Epithelial cell of prostate (primary cell): Measurements from ENCODE around the gene SEC16B.

ENCODE experiments used
- DNase-seq: peaks from one replicate; pipeline ENCODE4 v3.0.0-alpha.2; 2011; ENCODE audit warnings: low read depth, low spot score
- H3K27ac ChIP-seq: fragments of 450-650 bp; 2 replicates; pipeline ENCODE4 v1.5.1; 2017; ENCODE audit warnings: mild to moderate bottlenecking

Gene SEC16B

DNA sequence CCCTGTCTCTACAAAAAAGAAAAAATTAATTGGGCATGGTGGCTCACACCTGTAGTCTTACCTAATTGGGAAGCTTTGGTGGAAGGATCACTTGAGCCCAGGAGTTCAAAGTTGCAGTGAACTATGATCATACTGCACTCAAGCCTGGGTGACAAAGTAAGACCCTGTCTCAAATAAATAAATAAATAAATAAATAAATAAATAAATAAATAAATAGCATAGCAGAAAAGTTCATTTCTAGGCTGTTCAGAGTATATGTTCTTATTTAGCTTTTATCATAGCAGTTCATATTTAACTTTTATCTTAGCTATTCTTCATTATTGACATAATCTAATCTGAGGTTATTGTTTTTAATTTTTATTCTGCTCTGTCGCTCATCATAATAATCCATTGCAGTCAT lies 8.7 kb upstream of the SEC16B start:
- no peak overlapping the region for H3K27ac ChIP-seq
- DNase-seq: no peak

DNA sequence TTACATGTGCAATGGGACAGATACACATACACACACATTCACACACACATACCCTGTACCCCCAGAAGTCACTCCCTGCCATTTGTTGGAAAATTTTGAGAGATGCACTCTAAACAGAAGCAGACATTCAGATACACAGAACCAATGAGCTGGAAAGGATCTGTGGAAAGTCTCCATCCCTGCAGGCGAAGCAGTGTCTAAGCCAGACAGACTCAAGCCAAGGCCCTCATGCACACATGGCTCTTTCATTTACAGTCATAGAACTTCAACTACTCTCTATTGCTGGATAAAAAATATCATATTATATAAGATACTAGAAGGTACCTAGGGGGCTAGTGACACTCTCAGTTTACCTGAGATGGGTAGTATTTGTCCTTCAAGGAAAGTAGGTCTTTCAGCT lies 7.3 kb upstream of the SEC16B start:
- H3K27ac ChIP-seq: no peak overlapping the region
- no peak for DNase-seq

DNA sequence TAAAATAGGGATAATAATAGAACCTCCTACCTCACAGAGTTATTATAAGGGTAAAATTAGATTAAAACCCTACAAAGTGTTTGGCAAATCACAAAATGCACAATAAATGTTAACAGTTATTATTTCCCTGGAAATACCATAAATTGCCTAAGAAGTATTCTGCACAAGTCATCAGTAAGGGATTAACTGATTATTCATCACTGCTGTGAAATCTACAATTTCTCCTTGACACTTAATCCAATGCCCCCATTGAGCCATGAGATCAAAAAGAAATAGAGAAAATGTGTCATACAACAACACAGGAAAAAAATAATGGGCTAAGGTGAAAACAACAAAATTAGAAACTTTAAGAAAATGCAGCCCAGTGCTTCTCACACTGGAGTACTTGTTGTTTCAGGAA lies 6.7 kb upstream of the SEC16B start:
- peak overlapping the region; percentile 11 for H3K27ac ChIP-seq
- no peak for DNase-seq

DNA sequence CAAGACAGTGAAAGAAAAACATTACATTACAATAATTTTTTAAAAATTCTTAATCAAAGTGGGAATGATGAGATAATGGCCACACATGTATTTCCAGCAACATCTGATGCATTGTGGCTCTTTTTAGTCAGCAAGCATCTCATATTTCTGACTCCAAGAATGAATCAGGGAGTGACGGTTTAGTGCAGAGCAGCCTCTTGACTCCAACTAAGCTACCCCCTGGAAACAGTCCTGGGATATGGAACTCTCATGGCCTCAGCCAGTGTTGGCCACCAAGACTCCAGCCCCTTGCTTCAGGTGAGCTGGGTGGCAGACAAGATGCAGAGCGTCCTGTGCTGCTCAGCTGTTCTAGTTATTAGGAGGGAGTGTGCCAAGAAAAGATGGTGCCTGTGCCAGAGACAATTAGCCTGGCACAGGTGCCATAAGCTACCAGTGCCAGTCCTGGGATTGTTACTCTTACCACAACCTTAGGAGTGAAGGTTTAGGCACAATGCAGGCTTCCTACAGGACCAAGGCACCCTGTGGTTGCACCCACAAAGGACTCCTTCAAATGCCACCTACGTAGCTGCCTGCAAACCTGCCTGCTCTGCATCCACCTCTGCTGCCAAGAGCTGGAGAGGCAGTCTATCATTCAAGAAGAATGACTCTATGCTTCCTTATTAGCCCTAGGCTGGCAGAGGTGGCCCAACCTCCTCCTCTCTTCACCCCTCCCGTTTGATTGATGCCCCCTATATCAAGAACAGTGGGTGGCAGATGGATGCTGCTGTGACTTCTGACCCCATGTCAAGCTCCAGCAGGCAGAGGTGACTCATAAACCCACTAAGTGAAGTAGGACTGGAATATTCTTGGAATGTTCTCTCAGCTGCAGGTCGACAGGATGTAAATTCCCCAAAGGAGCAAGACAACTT lies 6.0 kb upstream of the SEC16B start:
- DNase-seq: no peak
- H3K27ac ChIP-seq: peak overlapping the region; percentile 11

GRCh38 chr1:177973585-177973984 lies 3.7 kb upstream of the SEC16B start:
- H3K27ac ChIP-seq: no peak overlapping the region
- DNase-seq: no peak

- H3K27ac ChIP-seq: no peak overlapping the region
- DNase-seq: no peak
Observed at GRCh38 chr1:177969109-177969508, 749 bp downstream of the SEC16B start.

DNA sequence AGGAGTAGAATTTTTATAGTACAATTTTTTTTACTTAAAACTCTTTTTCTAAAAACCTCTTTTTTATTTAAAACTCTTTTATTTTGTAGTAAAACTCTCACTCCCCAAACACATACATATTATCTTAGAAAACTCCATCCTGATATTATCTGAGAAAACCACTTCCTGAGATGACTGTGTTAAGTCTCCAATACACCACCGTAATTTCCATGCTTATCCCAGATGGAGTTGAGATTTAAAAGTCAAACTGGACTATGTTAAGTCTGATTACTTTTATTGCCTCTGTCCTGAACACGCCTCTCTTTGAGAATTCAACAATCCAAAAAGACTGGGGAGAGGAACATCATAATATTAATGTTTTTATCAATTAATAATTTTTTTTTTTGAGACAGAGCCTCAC lies 3.7 kb downstream of the SEC16B start:
- no peak for DNase-seq
- H3K27ac ChIP-seq: no peak overlapping the region

DNA sequence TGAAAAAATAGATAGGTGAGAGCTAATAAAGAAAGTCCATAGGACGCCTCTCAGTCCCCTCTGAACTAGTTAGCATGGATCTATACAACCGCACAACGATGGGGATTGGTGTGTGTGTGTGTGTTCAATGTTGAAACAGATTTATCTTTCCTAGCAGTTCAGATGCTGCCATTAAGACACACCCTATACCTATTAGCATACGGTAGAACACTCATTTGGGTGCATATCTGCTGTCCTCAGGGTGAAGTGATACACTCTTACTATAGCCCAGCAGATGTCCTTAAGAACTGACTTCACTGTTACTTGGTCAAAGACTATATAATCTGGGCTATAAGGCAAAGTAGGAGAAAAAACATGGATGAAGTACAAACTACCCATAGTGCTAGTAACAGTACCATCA lies 4.6 kb downstream of the SEC16B start:
- no peak overlapping the region for H3K27ac ChIP-seq
- no peak for DNase-seq

DNA sequence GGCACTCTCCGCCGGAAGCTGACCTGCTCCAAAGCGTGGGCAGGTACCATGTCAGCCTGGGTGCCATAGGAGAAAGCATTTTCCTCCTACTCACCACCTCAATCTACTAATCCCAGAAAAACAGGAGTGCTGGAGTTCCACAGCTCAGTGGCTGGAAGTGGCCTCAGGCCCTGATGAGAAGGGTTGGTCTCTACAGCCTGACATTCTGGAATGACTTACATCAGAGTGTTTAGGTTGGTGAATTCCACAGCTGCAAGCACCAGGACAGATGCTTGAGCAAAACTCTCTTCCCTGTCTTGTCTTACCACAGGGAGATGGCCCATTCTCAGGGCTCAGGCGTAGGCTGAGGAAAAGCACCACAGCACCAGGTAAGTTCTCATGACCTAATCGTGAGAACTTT lies 5.5 kb downstream of the SEC16B start:
- no peak overlapping the region for H3K27ac ChIP-seq
- DNase-seq: no peak

DNA sequence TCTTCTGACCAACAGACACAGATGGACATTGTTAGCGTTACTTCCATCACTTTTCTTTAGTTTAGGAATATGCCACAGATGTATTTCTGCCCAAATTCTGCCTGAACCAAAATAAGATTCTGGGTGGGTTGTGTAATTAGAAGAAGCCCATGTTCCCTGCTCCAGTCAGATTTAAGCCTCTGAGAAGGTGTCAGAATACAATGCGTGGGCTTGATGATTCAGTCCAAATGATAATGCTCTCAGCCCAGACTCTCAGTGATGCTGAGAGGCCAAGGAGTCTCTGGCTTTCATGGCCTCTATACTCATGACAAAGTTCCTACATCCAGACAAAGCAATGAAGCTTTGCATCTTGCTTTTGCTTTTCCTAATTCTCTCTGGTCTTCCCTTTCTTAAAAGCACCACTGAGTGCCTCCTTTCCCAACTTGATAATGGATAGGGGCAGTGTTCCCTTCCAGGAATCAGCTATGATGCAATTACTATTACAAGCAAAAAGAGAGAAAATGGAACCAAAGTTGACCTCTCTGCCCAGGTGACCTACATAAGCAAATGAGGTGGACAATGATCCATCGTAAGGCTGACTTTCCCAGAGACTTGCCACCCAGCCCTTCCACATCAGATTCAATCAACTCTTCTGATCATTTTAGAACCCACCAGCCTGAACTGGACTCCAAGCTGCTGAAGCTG lies 8.8 kb downstream of the SEC16B start:
- DNase-seq: no peak
- no peak overlapping the region for H3K27ac ChIP-seq

DNA sequence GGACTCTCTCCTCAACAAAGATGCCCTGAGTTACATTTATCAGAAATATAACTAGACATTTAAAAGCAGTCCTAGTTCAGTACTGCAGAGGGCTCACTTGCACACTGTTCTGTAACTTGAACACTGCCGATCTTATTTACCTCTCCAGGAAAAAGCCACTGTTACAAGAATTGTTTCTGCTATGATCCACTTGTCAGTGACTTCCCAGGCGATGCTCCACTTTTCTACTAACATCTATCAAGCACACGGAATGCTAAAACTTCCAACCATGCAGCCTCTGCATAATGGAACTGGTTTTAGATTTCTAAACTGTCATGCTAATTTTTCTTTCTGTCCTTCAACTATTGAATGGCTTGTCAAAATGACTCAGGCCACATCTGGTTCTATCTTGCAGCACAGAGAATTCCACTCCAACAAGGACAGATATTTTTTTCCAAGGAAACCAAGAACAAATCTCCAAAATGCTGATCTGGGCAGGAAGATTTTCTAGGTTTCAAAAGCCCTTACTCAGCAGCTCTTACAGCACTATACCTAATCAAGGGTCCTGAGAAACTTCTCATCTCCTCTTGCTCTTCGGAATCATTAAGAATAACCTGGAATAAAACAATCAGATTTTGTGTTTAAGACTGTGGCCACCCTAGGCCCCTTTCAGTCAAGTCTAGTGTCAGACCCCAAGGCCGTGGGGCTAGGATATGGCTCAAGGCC lies 9.9 kb downstream of the SEC16B start:
- DNase-seq: no peak
- H3K27ac ChIP-seq: no peak overlapping the region

GRCh38 chr1:177958092-177958491 lies 11.8 kb downstream of the SEC16B start:
- no peak overlapping the region for H3K27ac ChIP-seq
- DNase-seq: no peak

- no peak overlapping the region for H3K27ac ChIP-seq
Observed at GRCh38 chr1:177954076-177954475, 15.8 kb downstream of the SEC16B start.

DNA sequence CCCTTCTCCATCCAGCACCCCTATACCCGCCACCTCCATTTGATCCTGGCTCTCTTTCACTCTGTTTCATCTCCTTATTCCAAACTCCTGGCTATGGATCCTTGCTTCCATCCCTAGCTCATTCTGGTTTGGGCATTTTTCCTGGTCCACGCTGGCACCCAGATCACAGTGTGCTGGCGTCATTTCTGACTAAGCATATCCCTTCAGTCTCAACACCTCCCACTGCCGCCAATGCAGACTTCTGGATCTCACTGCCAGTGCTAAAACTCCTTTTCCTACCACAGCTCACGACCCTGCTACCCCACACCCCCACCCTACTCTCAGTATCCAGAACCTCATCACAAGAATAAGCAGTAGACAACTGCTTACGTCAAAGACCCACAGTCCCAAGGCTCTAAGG lies 16.3 kb downstream of the SEC16B start:
- no peak overlapping the region for H3K27ac ChIP-seq
- DNase-seq: no peak

More at GRCh38 chr1:177954076-177954475, 15.8 kb downstream of the SEC16B start:
- DNase-seq: no peak

GRCh38 chr1:177952691-177953090 lies 17.2 kb downstream of the SEC16B start:
- no peak overlapping the region for H3K27ac ChIP-seq
- DNase-seq: no peak

DNA sequence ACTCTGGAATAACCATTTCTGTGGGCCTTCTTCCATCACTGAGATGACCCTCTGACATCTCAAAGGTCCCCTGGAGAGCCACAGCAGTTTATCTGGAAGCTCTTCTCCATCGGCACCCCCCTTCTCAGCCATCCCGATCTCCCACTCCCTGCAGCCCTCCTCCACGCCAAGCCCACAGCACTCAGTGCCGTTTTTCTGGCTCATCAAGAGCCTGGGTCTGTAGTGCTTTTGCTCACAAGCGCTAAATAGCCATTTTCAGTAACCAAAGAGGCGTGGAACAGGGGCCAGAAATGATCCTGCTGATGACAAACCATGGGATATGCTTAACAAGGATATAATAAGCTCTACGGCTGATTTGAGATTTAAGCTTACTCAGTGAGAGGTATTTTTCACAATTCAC lies 17.6 kb downstream of the SEC16B start:
- no peak for DNase-seq
- H3K27ac ChIP-seq: no peak overlapping the region

GRCh38 chr1:177950506-177950905 lies 19.4 kb downstream of the SEC16B start:
- no peak overlapping the region for H3K27ac ChIP-seq
- DNase-seq: no peak

GRCh38 chr1:177948336-177948972 lies 21.4 kb downstream of the SEC16B start:
- no peak overlapping the region for H3K27ac ChIP-seq
- no peak for DNase-seq

- DNase-seq: no peak
- H3K27ac ChIP-seq: no peak overlapping the region
Observed at GRCh38 chr1:177947623-177948022, 22.2 kb downstream of the SEC16B start.

GRCh38 chr1:177945943-177946650 lies 23.8 kb downstream of the SEC16B start:
- H3K27ac ChIP-seq: no peak overlapping the region
- DNase-seq: peak; percentile 29
